ENCODE measurements around the gene NFX1.

NFX1 gene

DNA sequence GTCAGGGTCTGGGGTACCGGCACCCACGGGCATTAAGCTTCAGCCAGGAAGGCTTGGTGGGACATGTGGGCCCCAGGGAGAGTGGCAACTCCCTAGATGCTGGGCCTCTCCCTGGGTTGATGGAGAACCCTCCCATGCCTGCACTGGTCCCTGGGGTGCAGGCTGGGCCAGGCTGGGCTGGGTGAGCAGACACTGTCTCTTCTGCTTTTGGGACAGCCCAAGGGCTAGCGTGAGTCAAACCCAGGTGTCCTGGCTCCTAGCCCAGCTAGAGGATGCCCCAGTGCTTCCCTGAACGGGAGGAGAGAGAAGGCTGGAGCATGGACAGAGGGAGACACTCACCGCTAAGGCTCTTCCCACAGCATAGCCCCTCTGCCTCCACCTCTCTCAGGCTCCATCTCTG is 117.8 kb downstream of the NFX1 start (continued):
- TF ChIP-seq GLIS3 (CRISPR knock-in tag; IDR thresholded peaks at IDR 0.05) (no peak), PPARA (CRISPR knock-in tag; IDR thresholded peaks at IDR 0.05; ENCODE audit: borderline replicate concordance) (no peak), CSRNP3 (CRISPR knock-in tag; IDR thresholded peaks at IDR 0.05) (no peak), ZFP30 (CRISPR knock-in tag; IDR thresholded peaks at IDR 0.05) (no peak), TOX (CRISPR knock-in tag; IDR thresholded peaks at IDR 0.05; ENCODE audit: borderline replicate concordance) (no peak), ZFP3 (CRISPR knock-in tag; IDR thresholded peaks at IDR 0.05) (no peak)

DNA sequence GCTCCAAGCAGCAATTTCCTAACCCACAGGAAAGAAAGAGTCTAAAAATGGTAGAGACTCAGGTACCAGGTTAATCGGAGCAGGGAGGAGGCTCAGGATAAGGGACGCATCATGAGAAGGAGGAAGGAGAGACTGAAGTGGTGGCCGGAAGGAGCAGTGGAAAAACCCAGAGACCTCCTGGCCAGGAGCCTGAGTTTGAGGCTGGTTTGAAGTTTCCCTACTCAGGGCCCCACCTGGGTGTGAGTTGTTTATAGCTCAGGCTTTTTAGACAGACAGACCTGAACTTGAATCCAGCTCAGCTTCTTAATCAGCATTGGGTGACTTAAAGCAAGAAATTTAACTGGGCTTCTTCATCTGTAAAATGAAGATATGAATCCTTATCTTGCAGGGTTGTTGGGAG is 124.0 kb downstream of the NFX1 start:
- ATAC-seq, result no peak
- TF ChIP-seq, protein P1, sequence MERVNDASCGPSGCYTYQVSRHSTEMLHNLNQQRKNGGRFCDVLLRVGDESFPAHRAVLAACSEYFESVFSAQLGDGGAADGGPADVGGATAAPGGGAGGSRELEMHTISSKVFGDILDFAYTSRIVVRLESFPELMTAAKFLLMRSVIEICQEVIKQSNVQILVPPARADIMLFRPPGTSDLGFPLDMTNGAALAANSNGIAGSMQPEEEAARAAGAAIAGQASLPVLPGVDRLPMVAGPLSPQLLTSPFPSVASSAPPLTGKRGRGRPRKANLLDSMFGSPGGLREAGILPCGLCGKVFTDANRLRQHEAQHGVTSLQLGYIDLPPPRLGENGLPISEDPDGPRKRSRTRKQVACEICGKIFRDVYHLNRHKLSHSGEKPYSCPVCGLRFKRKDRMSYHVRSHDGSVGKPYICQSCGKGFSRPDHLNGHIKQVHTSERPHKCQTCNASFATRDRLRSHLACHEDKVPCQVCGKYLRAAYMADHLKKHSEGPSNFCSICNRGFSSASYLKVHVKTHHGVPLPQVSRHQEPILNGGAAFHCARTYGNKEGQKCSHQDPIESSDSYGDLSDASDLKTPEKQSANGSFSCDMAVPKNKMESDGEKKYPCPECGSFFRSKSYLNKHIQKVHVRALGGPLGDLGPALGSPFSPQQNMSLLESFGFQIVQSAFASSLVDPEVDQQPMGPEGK (CRISPR knock-in tag; IDR thresholded peaks at IDR 0.05; ENCODE audit: borderline replicate concordance), result no peak

GRCh38 chr9:33414889-33415500 is 124.7 kb downstream of the NFX1 start:
- peak; percentile 42 for ATAC-seq
- TF ChIP-seq CSRNP3 (CRISPR knock-in tag; IDR thresholded peaks at IDR 0.05) (no peak), ZFP30 (CRISPR knock-in tag; IDR thresholded peaks at IDR 0.05) (no peak)
- TF ChIP-seq, protein P2, sequence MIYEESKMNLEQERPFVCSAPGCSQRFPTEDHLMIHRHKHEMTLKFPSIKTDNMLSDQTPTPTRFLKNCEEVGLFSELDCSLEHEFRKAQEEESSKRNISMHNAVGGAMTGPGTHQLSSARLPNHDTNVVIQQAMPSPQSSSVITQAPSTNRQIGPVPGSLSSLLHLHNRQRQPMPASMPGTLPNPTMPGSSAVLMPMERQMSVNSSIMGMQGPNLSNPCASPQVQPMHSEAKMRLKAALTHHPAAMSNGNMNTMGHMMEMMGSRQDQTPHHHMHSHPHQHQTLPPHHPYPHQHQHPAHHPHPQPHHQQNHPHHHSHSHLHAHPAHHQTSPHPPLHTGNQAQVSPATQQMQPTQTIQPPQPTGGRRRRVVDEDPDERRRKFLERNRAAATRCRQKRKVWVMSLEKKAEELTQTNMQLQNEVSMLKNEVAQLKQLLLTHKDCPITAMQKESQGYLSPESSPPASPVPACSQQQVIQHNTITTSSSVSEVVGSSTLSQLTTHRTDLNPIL (CRISPR knock-in tag; IDR thresholded peaks at IDR 0.05; ENCODE audit: low read depth), result no peak

DNA sequence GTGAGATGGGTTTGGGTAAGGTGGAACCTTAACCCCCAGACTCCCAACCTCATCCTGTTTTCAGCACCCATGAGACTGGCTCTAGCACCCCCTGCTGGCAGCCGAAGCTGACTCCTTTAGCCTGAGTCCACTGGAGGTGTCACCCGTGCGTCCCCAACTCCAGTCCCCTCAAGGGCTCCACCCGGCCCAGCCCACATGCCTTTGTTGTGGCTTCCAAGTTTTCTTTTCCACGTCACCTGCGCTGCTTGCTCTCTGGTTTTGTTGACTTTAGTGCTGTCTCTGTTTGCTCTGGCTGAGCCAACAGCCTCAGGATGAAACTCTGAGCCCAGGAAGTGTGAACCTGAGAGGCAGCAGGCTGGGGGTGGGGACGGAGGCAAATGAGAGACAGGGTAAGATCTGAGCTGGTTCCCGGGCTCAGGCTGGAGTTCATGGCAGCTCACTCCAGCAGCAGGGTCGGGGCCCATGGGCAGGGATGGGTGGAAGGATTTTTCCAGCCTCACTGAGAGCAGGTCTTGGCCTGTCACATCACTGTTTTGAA is 125.3 kb downstream of the NFX1 start:
- ATAC-seq, result peak; percentile 88
- no peak for TF ChIP-seq RARB (CRISPR knock-in tag; IDR thresholded peaks at IDR 0.05)
- no peak for TF ChIP-seq OSR1 (CRISPR knock-in tag; IDR thresholded peaks at IDR 0.05)
- no peak for TF ChIP-seq GLIS3 (CRISPR knock-in tag; IDR thresholded peaks at IDR 0.05)
- TF ChIP-seq, protein P2 (CRISPR knock-in tag; IDR thresholded peaks at IDR 0.05; ENCODE audit: low read depth), result no peak
- no peak for TF ChIP-seq ZNF565 (CRISPR knock-in tag; conservative IDR thresholded peaks at IDR 0.05; ENCODE audit: low read depth)
- no peak for TF ChIP-seq TCF4 (CRISPR knock-in tag; IDR thresholded peaks at IDR 0.05; ENCODE audit: borderline replicate concordance)
- TF ChIP-seq ESRRG (CRISPR knock-in tag; IDR thresholded peaks at IDR 0.05), result no peak
- TF ChIP-seq SNAI2 (CRISPR knock-in tag; IDR thresholded peaks at IDR 0.05), result no peak
- TF ChIP-seq ZFP3 (CRISPR knock-in tag; IDR thresholded peaks at IDR 0.05), result no peak
- no peak for TF ChIP-seq TOX (CRISPR knock-in tag; IDR thresholded peaks at IDR 0.05; ENCODE audit: borderline replicate concordance)
- no peak for TF ChIP-seq ISL1 (CRISPR knock-in tag; IDR thresholded peaks at IDR 0.05)
- no peak for TF ChIP-seq CSDC2 (CRISPR knock-in tag; IDR thresholded peaks at IDR 0.05)
- no peak for TF ChIP-seq ZNF8 (CRISPR knock-in tag; IDR thresholded peaks at IDR 0.05)
- TF ChIP-seq ARNTL (CRISPR knock-in tag; IDR thresholded peaks at IDR 0.05; ENCODE audit: borderline replicate concordance, low read depth), result no peak
- TF ChIP-seq CSRNP3 (CRISPR knock-in tag; IDR thresholded peaks at IDR 0.05), result no peak
- TF ChIP-seq TSHZ2 (CRISPR knock-in tag; IDR thresholded peaks at IDR 0.05), result no peak

Measured in SK-N-SH treated with all-trans-retinoic acid at 6 μM for 48 hours (cell line).